Measurements from ENCODE around the gene NPPC.

DNA sequence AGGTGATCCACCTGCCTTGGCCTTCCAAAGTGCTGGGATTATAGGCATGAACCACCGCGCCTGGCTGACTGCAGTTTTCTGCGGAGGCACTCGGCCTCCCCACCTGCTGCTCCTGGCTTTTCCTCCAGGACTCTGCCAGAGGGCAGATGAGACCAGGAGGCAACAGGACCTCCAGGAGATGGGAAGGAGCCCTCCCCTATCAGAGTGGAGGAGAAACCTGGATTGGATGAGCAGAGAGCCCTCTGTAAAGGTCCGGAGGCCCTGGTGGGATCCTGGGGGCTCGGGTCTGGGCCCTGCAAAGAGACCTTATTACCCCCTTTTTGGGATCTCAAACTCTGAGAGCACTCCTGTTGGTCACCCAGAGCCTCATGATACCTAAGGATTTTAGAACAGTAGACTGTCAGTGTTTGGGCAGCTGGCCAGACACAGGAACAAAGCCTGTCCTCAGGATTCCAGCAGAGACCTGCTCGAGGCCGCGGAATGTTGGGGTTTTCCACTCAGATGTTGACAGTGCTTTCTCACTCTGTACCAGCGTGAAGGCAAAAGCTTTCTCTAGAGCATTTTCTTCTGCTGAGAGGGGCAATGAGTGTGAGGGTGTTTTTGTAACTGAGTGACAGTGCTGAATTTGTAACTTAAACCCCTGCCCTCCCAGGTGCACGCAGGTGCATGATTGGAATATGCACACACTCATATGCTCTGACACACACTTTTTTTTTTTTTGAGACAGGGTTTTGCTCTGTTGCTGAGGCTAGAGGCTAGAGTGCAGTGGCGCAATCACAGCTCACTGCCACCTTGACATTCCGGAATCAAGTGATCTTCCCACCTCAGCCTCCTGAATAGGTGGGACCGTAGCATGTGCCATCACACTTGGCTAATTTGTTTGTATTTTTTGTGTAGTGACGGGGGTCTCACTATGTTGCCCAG, 48.4 kb downstream of the NPPC start:
- TF ChIP-seq CTCF (IDR thresholded peaks at IDR 0.05) (no peak), EP300 (IDR thresholded peaks at IDR 0.05) (no peak), POLR2AphosphoS5 (IDR thresholded peaks at IDR 0.05) (no peak)
